ENCODE data around the gene FAM221A.

DNA sequence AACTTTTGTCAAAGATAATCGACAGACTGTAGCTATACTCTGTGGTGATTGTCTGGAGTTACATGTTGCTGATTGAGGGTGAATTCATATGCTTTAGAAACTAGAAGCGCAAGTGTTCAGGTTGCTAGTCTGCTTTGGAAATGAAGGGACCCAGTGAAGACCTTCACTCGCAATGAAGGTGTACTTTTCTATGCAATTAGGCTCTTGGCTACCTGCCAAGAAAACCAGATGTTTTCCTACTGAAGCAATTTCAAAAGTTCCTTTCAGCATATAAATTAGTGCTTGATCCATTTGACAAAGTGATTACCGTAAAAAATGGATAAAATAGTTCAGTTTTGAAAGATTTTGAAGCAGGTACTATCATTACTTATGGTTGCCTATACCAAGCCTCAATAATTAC is 20.0 kb downstream of the FAM221A start:
- TF ChIP-seq, protein P1, sequence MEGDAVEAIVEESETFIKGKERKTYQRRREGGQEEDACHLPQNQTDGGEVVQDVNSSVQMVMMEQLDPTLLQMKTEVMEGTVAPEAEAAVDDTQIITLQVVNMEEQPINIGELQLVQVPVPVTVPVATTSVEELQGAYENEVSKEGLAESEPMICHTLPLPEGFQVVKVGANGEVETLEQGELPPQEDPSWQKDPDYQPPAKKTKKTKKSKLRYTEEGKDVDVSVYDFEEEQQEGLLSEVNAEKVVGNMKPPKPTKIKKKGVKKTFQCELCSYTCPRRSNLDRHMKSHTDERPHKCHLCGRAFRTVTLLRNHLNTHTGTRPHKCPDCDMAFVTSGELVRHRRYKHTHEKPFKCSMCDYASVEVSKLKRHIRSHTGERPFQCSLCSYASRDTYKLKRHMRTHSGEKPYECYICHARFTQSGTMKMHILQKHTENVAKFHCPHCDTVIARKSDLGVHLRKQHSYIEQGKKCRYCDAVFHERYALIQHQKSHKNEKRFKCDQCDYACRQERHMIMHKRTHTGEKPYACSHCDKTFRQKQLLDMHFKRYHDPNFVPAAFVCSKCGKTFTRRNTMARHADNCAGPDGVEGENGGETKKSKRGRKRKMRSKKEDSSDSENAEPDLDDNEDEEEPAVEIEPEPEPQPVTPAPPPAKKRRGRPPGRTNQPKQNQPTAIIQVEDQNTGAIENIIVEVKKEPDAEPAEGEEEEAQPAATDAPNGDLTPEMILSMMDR (conservative IDR thresholded peaks at IDR 0.05 in 1 of 2, IDR thresholded peaks at IDR 0.05 in 1 of 2; ENCODE audit: low read depth in 1 of 2, low read length in 2 of 2): no peak
- no peak for TF ChIP-seq EZH2 (IDR thresholded peaks at IDR 0.05; ENCODE audit: low read length, missing control alignments)

Data from fibroblast of lung (primary cell).